Measurements from ENCODE around the gene ICAM4. TPM values are rescaled to one million over a fixed set of nuclear protein-coding genes. Genes with fewer than 3 reads are reported as not detected.

Gene ICAM4
- total and polyA plus RNA-seq, 2 experiments from 2014 or later, result 1.1 to 1.3 TPM

DNA sequence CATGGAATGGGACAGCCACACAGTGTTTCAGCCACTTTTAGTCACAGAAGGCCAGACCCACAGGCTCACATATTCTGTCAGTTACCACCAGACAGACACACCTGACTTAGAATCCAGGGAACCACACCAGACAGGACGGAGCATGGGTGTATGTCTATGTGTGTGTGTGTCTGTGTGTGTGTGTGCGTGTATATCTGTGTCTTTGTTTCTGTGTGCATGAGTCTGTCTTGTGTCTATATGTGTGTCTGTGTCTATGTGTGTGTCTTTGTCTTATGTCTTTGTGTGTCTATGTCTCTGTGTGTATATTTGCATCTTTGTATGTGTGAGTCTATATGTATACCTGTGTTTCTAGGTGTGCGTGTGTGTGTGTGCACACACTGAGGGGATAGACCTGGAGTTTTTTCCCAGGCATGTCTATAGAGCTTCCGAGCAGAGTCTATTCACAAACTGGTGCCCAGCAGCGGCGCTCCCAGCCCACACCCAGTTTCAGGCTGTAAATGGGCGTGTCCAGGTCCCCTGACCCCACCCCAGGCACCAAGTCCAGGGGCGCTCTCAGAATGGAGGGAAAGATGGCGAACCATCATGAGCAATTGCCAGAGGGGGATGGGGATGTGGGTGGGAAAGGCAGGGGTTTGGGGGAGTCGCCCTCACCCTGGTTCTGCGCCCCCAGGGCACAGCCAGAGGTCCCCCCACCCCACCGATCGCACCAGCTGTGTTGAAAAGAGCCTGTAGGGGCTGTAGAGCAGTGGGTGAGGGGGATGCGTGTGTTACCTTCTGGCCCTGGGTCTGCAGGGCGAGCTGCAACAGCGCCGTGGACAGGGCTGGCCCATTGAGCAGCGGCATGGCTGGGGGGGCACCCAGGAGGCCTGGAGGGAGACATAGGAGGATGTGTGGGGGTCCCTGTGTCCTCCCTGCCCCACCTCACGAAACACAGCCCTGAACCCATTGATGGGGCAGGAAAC lies 35.4 kb downstream of the ICAM4 start:
- no peak overlapping the region for H3K27ac ChIP-seq
- no peaks in the 10 kb centered on the region for H3K4me1 ChIP-seq (ENCODE audit: insufficient read depth)
- H3F3A ChIP-seq (ENCODE audit: insufficient read depth), result no peaks in the 10 kb centered on the region
- TF ChIP-seq EZH2 (IDR thresholded peaks at IDR 0.05; ENCODE audit: insufficient read depth, poor library complexity, severe bottlenecking) (no peak), EZH2phosphoT487 (IDR thresholded peaks at IDR 0.05; ENCODE audit: insufficient read depth, low read depth) (no peak)
- WGBS, 2 experiments (ENCODE audit: low coverage in 1 of 2, low lambda C conversion rate in 2 of 2, missing lambda C conversion rate in 2 of 2), result 94 to 95% methylated on average over 15 to 19 of the region's 19 CpGs
- no peak overlapping the region for H3K4me3 ChIP-seq
- no peaks in the 10 kb centered on the region for H3K27me3 ChIP-seq (replicated peaks; ENCODE audit: insufficient read depth)
- DNase-seq, result no peak
- in situ Hi-C loops (cut with MboI), result no loop called here
- H4K20me1 ChIP-seq (ENCODE audit: insufficient read depth), result no peaks in the 10 kb centered on the region
- no peak overlapping the region for H3K9ac ChIP-seq
- H3K79me2 ChIP-seq (ENCODE audit: insufficient read depth), result peaks cover 26% of the 10 kb centered on the region; the same call in 1 of the 2 replicates
- H3K36me3 ChIP-seq (ENCODE audit: low read depth), result peaks cover 16% of the 10 kb centered on the region; the same call in 1 of the 2 replicates
- H2AFZ ChIP-seq, result no peak overlapping the region
- H3K9me2 ChIP-seq (ENCODE audit: insufficient read depth), result no peaks in the 10 kb centered on the region
- no peak overlapping the region for H3K4me2 ChIP-seq (ENCODE audit: unreplicated experiment)
- no peaks in the 10 kb centered on the region for H3K9me3 ChIP-seq (ENCODE audit: low read depth)

GRCh38 chr19:10325732-10326131 lies 39.0 kb downstream of the ICAM4 start:
- H3K79me2 ChIP-seq (ENCODE audit: insufficient read depth), result peaks cover 61% of the 10 kb centered on the region
- H4K20me1 ChIP-seq (ENCODE audit: insufficient read depth), result no peaks in the 10 kb centered on the region
- H3K4me3 ChIP-seq, result no peak overlapping the region
- H3K9me2 ChIP-seq (ENCODE audit: insufficient read depth), result no peaks in the 10 kb centered on the region
- DNase-seq, result no peak
- H3K36me3 ChIP-seq (ENCODE audit: low read depth), result peaks cover 24% of the 10 kb centered on the region; the same call in 1 of the 2 replicates
- H3K27ac ChIP-seq, result no peak overlapping the region
- H3F3A ChIP-seq (ENCODE audit: insufficient read depth), result no peaks in the 10 kb centered on the region
- TF ChIP-seq EZH2phosphoT487 (IDR thresholded peaks at IDR 0.05; ENCODE audit: insufficient read depth, low read depth) (no peak), EZH2 (IDR thresholded peaks at IDR 0.05; ENCODE audit: insufficient read depth, poor library complexity, severe bottlenecking) (no peak)
- in situ Hi-C loops (cut with MboI), result no loop called here
- 90% methylated on average over 8 of the region's 8 CpGs for WGBS, 2 experiments (ENCODE audit: low coverage in 1 of 2, low lambda C conversion rate in 2 of 2, missing lambda C conversion rate in 2 of 2)
- H3K27me3 ChIP-seq (replicated peaks; ENCODE audit: insufficient read depth), result no peaks in the 10 kb centered on the region
- H3K9me3 ChIP-seq (ENCODE audit: low read depth), result no peaks in the 10 kb centered on the region
- no peak overlapping the region for H2AFZ ChIP-seq
- H3K9ac ChIP-seq, result no peak overlapping the region
- no peak overlapping the region for H3K4me2 ChIP-seq (ENCODE audit: unreplicated experiment)
- H3K4me1 ChIP-seq (ENCODE audit: insufficient read depth), result no peaks in the 10 kb centered on the region

DNA sequence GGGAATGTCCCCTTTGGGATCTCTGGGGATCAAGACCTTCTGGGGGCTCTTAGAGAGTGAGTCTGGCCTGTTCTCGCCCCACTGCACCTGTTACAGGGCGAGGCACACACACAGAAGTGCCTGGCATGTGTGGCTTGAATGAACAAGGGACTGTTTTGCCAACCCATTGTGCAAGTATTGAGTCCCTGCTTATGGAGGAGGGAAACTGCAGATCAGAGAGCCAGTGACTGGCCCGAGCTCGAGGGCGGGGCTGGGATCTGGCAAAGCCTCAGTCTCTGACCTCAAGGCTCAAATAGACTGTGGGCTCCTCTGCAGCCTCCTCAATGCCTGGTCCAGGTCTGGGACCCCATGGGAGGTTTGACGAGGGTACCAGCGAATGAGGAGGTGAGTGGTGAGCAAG lies 41.0 kb downstream of the ICAM4 start:
- H3K4me3 ChIP-seq, result no peak overlapping the region
- no peaks in the 10 kb centered on the region for H3K9me2 ChIP-seq (ENCODE audit: insufficient read depth)
- H4K20me1 ChIP-seq (ENCODE audit: insufficient read depth), result no peaks in the 10 kb centered on the region
- DNase-seq, result no peak
- in situ Hi-C loops (cut with MboI), result no loop called here
- H3K4me2 ChIP-seq (ENCODE audit: unreplicated experiment), result no peak overlapping the region
- no peak overlapping the region for H3K27ac ChIP-seq
- H3K27me3 ChIP-seq (replicated peaks; ENCODE audit: insufficient read depth), result no peaks in the 10 kb centered on the region
- no peak overlapping the region for H2AFZ ChIP-seq
- H3K4me1 ChIP-seq (ENCODE audit: insufficient read depth), result peaks cover 8% of the 10 kb centered on the region
- H3K79me2 ChIP-seq (ENCODE audit: insufficient read depth), result peaks cover 82% of the 10 kb centered on the region
- peaks cover 24% of the 10 kb centered on the region; the same call in 1 of the 2 replicates for H3K36me3 ChIP-seq (ENCODE audit: low read depth)
- TF ChIP-seq EZH2 (IDR thresholded peaks at IDR 0.05; ENCODE audit: insufficient read depth, poor library complexity, severe bottlenecking), result no peak
- TF ChIP-seq EZH2phosphoT487 (IDR thresholded peaks at IDR 0.05; ENCODE audit: insufficient read depth, low read depth), result no peak
- H3K9ac ChIP-seq, result no peak overlapping the region
- no peaks in the 10 kb centered on the region for H3F3A ChIP-seq (ENCODE audit: insufficient read depth)
- 72 to 74% methylated on average over 7 of the region's 7 CpGs for WGBS, 2 experiments (ENCODE audit: low coverage in 1 of 2, low lambda C conversion rate in 2 of 2, missing lambda C conversion rate in 2 of 2)
- H3K9me3 ChIP-seq (ENCODE audit: low read depth), result no peaks in the 10 kb centered on the region

DNA sequence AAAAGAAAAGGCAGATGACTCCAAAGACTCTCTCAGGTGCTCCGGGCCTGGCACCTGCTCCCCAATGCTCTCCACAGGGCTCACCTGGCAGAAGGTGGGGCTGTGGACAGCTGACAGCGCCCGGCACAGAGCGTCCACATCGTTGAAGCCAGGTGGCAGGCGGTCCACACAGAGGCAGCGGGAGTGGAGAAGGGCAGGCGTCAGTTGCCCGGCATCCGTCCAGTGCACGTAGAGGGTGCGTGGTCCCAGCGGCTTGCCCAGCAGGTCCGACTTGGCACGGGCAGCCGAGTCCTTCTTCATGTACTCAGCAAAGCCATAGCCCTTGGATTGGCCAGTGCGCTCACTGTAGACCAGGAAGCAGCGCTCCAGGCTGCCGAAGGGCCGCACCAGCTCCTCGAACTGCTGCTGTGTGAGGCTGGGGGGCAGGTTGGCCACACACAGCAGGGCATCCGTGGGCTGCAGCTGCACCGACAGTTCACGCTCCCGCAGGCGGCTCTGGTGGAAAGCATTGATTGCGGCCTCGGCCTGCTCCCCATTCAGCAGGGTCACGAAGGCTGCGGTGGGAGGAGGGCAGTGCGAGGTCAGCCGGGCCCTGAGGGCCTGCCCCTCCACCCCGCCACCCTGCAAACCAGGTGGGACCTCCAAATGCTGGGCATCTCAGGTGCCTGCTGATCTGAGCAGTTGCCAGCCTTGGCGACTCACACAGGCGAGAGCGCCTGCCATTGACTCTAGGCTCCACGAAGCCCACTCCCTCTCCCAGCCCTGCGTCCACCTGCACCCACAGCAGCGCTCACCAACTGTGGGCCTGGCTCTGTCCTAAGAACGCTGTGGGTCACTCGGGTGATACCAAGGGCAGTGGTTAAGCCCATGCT lies 42.0 kb downstream of the ICAM4 start:
- no peak overlapping the region for H3K4me2 ChIP-seq (ENCODE audit: unreplicated experiment)
- H3K9me2 ChIP-seq (ENCODE audit: insufficient read depth), result no peaks in the 10 kb centered on the region
- H2AFZ ChIP-seq, result no peak overlapping the region
- TF ChIP-seq EZH2phosphoT487 (IDR thresholded peaks at IDR 0.05; ENCODE audit: insufficient read depth, low read depth), result no peak
- no peak for TF ChIP-seq EZH2 (IDR thresholded peaks at IDR 0.05; ENCODE audit: insufficient read depth, poor library complexity, severe bottlenecking)
- 96 to 97% methylated on average over 39 to 41 of the region's 41 CpGs for WGBS, 2 experiments (ENCODE audit: low coverage in 1 of 2, low lambda C conversion rate in 2 of 2, missing lambda C conversion rate in 2 of 2)
- H3K4me1 ChIP-seq (ENCODE audit: insufficient read depth), result peaks cover 8% of the 10 kb centered on the region
- peaks cover 24% of the 10 kb centered on the region; the same call in 1 of the 2 replicates for H3K36me3 ChIP-seq (ENCODE audit: low read depth)
- H3K4me3 ChIP-seq, result no peak overlapping the region
- H4K20me1 ChIP-seq (ENCODE audit: insufficient read depth), result no peaks in the 10 kb centered on the region
- no peak overlapping the region for H3K27ac ChIP-seq
- no peak for DNase-seq
- no peaks in the 10 kb centered on the region for H3K9me3 ChIP-seq (ENCODE audit: low read depth)
- no peaks in the 10 kb centered on the region for H3K27me3 ChIP-seq (replicated peaks; ENCODE audit: insufficient read depth)
- no peak overlapping the region for H3K9ac ChIP-seq
- in situ Hi-C loops (cut with MboI), result no loop called here
- no peaks in the 10 kb centered on the region for H3F3A ChIP-seq (ENCODE audit: insufficient read depth)
- H3K79me2 ChIP-seq (ENCODE audit: insufficient read depth), result peaks cover 85% of the 10 kb centered on the region
